Measurements from ENCODE around the gene MTR. TPM values are rescaled to one million over a fixed set of nuclear protein-coding genes. Genes with fewer than 3 reads are reported as not detected.
"Not testable (repeated sequence)": the region's sequence is repeated elsewhere in the genome, so short reads cannot be mapped to it uniquely, and the experiment has no call there.

The MTR gene
- total RNA-seq, 1 donor from 2014 or later = 59.2 TPM

DNA sequence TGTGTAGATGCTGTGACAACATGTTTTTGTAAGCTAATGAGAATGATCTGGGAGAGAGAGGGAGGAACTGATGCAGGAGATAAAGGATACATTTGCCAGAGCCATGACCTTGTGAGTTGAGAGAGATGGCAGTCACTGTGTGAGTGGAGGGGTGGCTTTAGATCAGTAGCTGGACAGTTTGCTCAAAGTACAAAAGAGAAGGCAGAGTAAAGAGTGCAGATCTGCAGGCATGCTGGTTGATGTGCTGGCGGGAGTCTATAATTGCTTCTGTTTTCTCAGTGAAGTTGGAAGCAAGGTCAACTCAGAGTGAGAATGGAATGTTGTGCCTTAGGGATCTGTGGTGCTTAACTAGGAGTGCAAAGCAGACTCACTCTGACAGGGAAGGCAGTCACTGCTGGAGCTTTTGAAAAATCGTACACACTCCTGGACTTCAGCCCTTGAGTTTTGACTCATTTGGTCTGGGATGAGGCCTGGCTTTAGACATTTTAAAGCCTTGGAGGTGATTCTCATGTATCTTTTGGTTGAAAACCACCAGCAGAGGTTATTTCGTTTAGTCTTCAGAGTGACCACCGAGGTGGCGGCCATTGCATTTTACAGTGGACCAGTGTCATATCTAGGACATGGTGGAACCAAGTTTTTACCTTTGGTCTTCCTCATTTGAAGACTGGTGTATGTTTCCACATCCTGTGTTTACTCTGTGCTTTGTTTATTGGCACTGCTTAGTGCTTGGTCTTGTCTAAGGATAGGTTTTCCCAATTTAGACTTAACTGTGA lies 49.6 kb downstream of the MTR start:
- Mint-ChIP-seq H3K4me3 (ENCODE audit: low read depth) (no peak overlapping the region), H3K4me1 (ENCODE audit: low read depth) (peaks cover 6% of the 10 kb centered on the region), H3K36me3 (ENCODE audit: low read depth) (peaks cover 42% of the 10 kb centered on the region), H3K9me3 (no peaks in the 10 kb centered on the region), H3K27ac (no peak overlapping the region), H3K27me3 (ENCODE audit: low read depth) (no peaks in the 10 kb centered on the region)
- DNase-seq (ENCODE audit: low spot score) = no peak
- intact Hi-C loops (cut with micrococcal nuclease) = no loop called here

DNA sequence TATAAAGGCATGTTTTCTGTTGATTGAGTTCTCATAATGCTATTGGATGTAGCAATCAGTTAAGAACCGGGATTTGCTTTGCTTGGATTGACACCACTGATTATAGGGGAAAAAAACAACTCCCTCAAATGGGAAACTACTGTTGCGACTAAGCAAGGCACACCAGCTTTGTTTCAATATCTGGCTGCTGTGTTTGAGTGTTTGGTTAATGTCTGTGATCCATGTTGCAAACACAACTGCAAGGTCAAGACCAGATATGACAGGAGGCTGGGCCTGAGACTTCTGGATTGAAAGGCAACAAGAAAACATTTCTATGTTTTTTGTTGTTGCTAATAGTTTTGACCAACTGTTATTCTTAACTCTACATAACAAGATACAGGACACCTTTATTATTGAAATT lies 50.7 kb downstream of the MTR start:
- no peaks in the 10 kb centered on the region for H3K9me3 Mint-ChIP-seq
- H3K27ac Mint-ChIP-seq = no peak overlapping the region
- DNase-seq (ENCODE audit: low spot score) = no peak
- H3K36me3 Mint-ChIP-seq (ENCODE audit: low read depth) = peaks cover 43% of the 10 kb centered on the region
- H3K4me3 Mint-ChIP-seq (ENCODE audit: low read depth) = no peak overlapping the region
- H3K27me3 Mint-ChIP-seq (ENCODE audit: low read depth) = no peaks in the 10 kb centered on the region
- intact Hi-C loops (cut with micrococcal nuclease) = no loop called here
- peaks cover 6% of the 10 kb centered on the region for H3K4me1 Mint-ChIP-seq (ENCODE audit: low read depth)

DNA sequence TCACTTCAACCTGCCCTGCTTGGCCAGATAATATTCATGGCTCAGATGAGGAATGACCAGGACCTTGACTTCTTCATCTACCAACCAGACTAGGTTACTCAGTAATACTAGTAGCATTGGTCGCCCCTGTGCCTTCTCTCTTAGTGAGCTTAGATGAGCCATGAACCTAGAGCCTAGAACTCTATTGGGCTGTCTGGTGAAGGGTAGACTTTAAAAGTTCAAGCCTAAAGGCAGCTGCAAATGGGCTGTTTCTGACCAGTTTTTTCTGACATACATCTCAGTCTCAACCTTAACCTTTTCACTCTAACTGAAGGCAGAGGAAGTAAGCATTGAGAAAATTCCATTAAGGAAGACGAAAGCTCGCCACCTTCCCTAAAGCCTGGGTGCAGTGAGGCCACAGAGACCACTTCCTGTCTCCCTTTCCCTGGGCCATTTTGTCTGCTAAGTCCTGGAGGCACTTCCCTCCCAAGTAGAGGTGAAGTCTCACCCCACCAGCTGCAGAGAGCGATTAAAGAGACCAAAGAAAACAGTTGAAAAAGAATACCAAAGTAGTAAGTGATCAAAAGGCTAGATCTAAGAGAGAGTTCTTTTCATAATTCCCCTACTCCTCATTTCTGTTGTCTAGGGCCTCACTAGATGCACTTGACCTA lies 53.3 kb downstream of the MTR start:
- Mint-ChIP-seq H3K27ac (peak overlapping the region; percentile 72), H3K4me1 (ENCODE audit: low read depth) (peaks cover 6% of the 10 kb centered on the region), H3K4me3 (ENCODE audit: low read depth) (no peak overlapping the region), H3K36me3 (ENCODE audit: low read depth) (peaks cover 47% of the 10 kb centered on the region), H3K27me3 (ENCODE audit: low read depth) (no peaks in the 10 kb centered on the region), H3K9me3 (no peaks in the 10 kb centered on the region)
- no peak for DNase-seq (ENCODE audit: low spot score)
- intact Hi-C loops (cut with micrococcal nuclease) = no loop called here

DNA sequence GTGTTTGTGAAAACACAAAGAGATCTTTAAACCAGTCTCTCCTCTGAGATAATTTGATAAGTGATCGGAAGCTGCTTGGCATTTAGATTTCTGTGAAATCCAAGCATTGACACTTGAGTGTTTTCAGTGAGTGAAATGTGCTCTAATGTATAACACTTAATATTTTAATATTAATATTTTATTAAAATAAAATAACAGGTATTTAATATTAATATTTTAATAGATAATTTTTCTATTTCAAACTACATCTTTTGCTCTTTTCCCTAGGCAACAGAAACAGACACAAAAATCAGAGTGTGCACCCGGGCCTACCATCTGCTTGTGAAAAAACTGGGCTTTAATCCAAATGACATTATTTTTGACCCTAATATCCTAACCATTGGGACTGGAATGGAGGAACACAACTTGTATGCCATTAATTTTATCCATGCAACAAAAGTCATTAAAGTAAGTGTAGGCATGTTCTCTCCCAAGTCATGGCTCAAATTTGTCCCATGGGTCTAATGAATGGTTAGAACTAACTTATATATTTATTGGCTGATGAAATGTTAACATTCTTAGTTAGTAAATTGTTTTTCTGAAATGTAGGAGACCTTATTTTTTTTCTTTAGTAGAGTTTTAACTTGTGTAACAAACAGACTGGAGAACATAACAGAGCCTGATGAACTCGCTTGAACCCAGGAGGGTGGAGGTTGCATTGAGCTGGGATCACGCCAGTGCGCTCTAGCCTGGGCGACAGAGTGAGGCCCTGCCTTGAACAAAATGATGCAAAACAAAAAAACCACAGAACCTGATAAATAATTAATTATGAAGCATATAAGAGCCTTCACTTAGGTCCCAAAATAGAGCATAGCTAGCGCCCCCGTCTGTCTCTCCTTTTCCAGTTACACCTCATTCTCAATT lies 55.2 kb downstream of the MTR start:
- H3K4me1 Mint-ChIP-seq (ENCODE audit: low read depth) = peaks cover 6% of the 10 kb centered on the region
- no peaks in the 10 kb centered on the region for H3K27me3 Mint-ChIP-seq (ENCODE audit: low read depth)
- H3K36me3 Mint-ChIP-seq (ENCODE audit: low read depth) = peaks cover 66% of the 10 kb centered on the region
- no peak overlapping the region for H3K4me3 Mint-ChIP-seq (ENCODE audit: low read depth)
- intact Hi-C loops (cut with micrococcal nuclease) = no loop called here
- no peaks in the 10 kb centered on the region for H3K9me3 Mint-ChIP-seq
- no peak for DNase-seq (ENCODE audit: low spot score)
- H3K27ac Mint-ChIP-seq = no peak overlapping the region

DNA sequence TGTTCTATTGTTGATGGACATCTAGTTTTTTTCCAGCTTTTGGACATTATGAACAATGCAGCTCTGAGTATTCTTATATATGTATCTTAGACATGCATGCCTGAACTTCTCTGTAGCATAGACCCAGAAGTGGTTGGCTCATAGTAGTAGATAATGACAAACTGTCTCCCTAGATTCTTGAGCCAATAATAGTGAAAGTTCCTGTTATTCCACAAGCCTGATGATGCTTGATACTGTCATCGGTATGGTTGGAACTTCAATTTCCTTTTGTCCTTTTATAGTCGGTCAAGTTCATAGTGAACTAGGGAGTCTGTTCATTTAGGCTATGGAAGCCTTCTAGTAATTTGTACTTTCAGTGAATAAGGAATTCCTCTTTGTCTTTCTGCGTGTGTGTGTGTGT lies 56.8 kb downstream of the MTR start:
- Mint-ChIP-seq H3K27ac (no peak overlapping the region), H3K9me3 (no peaks in the 10 kb centered on the region)

DNA sequence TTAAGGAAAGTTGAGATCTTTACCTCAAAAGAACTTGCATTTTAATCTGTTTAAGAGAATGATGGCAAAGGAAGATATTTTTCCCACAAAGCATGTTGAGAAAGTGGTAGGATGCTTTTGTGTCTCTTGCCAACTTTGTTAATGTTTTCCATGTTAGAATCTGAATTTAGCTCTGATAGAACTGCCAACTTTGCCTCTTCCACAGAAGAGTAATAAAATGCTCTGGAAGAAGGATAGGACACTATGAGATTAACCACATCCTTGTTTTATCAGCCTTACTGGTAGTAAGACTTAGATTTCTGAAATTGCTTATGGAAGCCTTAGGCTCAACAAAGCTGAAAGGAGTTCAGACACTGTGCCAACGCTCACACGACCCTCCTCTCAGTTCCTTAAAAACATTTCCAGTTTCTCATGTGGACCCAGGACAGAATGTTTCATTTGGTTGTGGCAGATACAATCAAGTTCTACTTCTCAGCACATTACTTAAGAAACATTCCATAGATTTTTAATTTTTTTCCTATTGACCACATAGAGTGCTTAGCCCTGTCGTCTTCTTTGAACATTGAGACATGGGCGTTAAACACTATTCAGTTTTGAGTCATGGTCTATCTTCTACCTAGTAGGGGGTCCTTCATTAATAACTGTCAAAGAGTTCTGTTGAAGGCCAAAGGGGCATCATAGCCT lies 59.0 kb downstream of the MTR start:
- DNase-seq (ENCODE audit: low spot score) = no peak
- H3K4me1 Mint-ChIP-seq (ENCODE audit: low read depth) = peaks cover 10% of the 10 kb centered on the region
- intact Hi-C loops (cut with micrococcal nuclease) = no loop called here
- H3K4me3 Mint-ChIP-seq (ENCODE audit: low read depth) = no peak overlapping the region
- peaks cover 84% of the 10 kb centered on the region for H3K36me3 Mint-ChIP-seq (ENCODE audit: low read depth)
- H3K27ac Mint-ChIP-seq = no peak overlapping the region
- H3K9me3 Mint-ChIP-seq = peaks cover 5% of the 10 kb centered on the region
- H3K27me3 Mint-ChIP-seq (ENCODE audit: low read depth) = no peaks in the 10 kb centered on the region

More for the DNA sequence above, 56.8 kb downstream of the MTR start:
- no peak for DNase-seq (ENCODE audit: low spot score)
- intact Hi-C loops (cut with micrococcal nuclease) = no loop called here
- peaks cover 78% of the 10 kb centered on the region for H3K36me3 Mint-ChIP-seq (ENCODE audit: low read depth)
- H3K4me1 Mint-ChIP-seq (ENCODE audit: low read depth) = peaks cover 6% of the 10 kb centered on the region
- H3K27me3 Mint-ChIP-seq (ENCODE audit: low read depth) = no peaks in the 10 kb centered on the region
- no peak overlapping the region for H3K4me3 Mint-ChIP-seq (ENCODE audit: low read depth)

DNA sequence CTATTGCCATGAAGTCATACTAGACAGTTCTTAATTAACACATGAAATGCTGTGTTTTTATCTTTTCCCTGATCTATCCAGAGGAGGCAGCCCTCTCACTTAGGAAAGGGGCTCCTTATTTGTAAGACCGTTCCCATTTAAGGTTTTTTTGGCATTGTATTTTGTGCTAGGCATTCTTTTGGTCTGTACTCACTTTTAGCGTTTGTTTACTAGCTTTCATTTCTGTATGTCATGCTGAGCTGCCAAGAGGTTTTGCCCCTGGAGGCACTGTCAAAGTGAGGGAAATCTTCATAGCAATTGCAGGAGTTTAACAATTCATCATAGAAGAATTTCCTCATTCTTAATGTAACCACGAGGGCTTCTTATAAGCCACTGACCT lies 59.5 kb downstream of the MTR start:
- H3K27me3 Mint-ChIP-seq (ENCODE audit: low read depth) = no peaks in the 10 kb centered on the region
- peak overlapping the region; percentile 28 for H3K27ac Mint-ChIP-seq
- peaks cover 5% of the 10 kb centered on the region for H3K9me3 Mint-ChIP-seq
- peaks cover 13% of the 10 kb centered on the region for H3K4me1 Mint-ChIP-seq (ENCODE audit: low read depth)
- no peak for DNase-seq (ENCODE audit: low spot score)
- H3K36me3 Mint-ChIP-seq (ENCODE audit: low read depth) = peaks cover 85% of the 10 kb centered on the region
- intact Hi-C loops (cut with micrococcal nuclease) = no loop called here
- no peak overlapping the region for H3K4me3 Mint-ChIP-seq (ENCODE audit: low read depth)

DNA sequence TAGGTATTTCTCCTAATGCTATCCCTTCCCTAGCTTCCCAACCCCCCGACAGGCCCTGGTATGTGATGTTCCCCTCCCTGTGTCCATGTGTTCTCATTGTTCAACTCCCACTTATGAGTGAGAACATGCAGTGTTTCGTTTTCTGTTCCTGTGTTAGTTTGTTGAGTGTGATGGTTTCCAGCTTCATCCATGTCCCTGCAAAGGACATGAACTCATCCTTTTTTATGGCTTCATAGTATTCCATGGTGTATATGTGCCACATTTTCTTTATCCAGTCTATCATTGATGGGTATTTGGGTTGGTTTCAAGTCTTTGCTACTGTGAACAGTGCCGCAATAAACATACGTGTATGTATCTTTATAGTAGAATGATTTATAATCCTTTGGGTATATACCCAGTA lies 61.6 kb downstream of the MTR start:
- Mint-ChIP-seq H3K36me3 (ENCODE audit: low read depth) (peaks cover 90% of the 10 kb centered on the region), H3K4me1 (ENCODE audit: low read depth) (peaks cover 20% of the 10 kb centered on the region)
- H3K27me3 Mint-ChIP-seq (ENCODE audit: low read depth); H3K27ac Mint-ChIP-seq; H3K9me3 Mint-ChIP-seq; H3K4me3 Mint-ChIP-seq (ENCODE audit: low read depth); DNase-seq (ENCODE audit: low spot score); intact Hi-C loops (cut with micrococcal nuclease): not testable (repeated sequence)

DNA sequence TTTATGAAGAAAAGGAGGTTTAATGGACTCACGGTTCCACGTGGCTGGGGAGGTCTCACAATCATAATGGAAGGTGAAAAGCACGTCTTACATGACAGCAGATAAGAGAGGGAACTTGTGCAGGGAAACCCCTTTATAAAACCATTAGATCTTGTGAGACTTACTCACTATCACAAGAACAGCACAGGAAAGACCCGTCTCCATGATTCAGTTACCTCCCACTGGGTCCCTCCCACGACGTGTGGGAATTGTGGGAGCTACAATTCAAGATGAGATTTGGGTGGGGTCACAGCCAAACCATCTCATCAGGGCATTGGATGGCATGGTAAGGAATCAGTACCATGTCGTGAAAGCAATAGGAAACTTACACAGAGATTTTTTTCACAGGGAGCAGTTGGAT lies 63.1 kb downstream of the MTR start:
- no peak for DNase-seq (ENCODE audit: low spot score)
- Mint-ChIP-seq H3K4me1 (ENCODE audit: low read depth) (peaks cover 23% of the 10 kb centered on the region), H3K9me3 (peaks cover 5% of the 10 kb centered on the region), H3K27ac (no peak overlapping the region), H3K27me3 (ENCODE audit: low read depth) (no peaks in the 10 kb centered on the region), H3K4me3 (ENCODE audit: low read depth) (no peak overlapping the region), H3K36me3 (ENCODE audit: low read depth) (peaks cover 93% of the 10 kb centered on the region)
- intact Hi-C loops (cut with micrococcal nuclease) = no loop called here

DNA sequence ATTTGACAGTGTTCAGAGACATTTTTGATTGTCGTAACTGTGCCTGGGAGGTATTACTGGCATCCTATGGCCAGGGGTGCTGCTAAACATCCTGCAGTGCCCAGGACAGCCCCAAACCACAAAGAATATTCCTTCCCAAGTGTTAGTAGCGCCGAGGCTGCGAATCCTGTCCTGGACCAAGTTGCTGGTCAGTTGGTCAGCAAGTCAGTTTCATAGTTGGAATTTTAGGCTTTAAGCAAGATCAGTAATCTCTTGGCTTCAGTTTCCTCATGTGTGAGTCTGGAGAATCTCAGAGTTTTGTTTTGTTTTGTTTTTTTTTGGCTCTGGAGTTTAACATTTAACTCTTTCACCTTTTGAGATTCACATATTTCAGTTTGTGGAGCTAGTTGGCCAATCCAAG lies 65.0 kb downstream of the MTR start:
- peaks cover 23% of the 10 kb centered on the region for H3K4me1 Mint-ChIP-seq (ENCODE audit: low read depth)

DNA sequence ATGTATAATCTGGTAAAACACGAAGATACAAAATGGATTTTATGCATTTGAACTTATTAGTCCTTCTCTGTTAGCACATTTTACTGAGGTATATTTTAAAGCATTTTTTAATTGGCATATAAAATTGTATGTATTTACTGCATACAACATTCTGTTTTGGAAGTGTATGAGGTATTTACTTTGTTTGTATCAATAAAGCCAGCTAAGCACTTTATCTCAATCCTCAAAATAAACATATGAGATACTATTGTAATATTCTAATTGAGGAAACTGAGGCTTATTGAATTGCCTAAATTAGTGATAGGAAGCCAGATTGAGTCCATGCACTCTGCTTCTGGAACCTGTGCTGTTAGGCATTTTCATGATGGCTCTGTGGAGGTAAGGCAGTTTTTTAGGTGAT lies 65.6 kb downstream of the MTR start:
- Mint-ChIP-seq H3K27me3 (ENCODE audit: low read depth) (no peaks in the 10 kb centered on the region), H3K4me1 (ENCODE audit: low read depth) (peaks cover 25% of the 10 kb centered on the region), H3K9me3 (peaks cover 5% of the 10 kb centered on the region), H3K27ac (no peak overlapping the region), H3K4me3 (ENCODE audit: low read depth) (no peak overlapping the region), H3K36me3 (ENCODE audit: low read depth) (peaks cover 87% of the 10 kb centered on the region)
- no peak for DNase-seq (ENCODE audit: low spot score)
- intact Hi-C loops (cut with micrococcal nuclease) = loop anchor here (10.0 kb wide), 1 partner anchor 256 kb away; the partner anchor contains the start of gene HEATR1

More for the DNA sequence above, 65.0 kb downstream of the MTR start:
- H3K36me3 Mint-ChIP-seq (ENCODE audit: low read depth) = peaks cover 87% of the 10 kb centered on the region
- peaks cover 5% of the 10 kb centered on the region for H3K9me3 Mint-ChIP-seq
- no peak overlapping the region for H3K4me3 Mint-ChIP-seq (ENCODE audit: low read depth)
- DNase-seq (ENCODE audit: low spot score) = no peak
- intact Hi-C loops (cut with micrococcal nuclease) = loop anchor here (10.0 kb wide), 1 partner anchor 255 kb away; the partner anchor contains the start of gene HEATR1
- no peaks in the 10 kb centered on the region for H3K27me3 Mint-ChIP-seq (ENCODE audit: low read depth)
- H3K27ac Mint-ChIP-seq = no peak overlapping the region

DNA sequence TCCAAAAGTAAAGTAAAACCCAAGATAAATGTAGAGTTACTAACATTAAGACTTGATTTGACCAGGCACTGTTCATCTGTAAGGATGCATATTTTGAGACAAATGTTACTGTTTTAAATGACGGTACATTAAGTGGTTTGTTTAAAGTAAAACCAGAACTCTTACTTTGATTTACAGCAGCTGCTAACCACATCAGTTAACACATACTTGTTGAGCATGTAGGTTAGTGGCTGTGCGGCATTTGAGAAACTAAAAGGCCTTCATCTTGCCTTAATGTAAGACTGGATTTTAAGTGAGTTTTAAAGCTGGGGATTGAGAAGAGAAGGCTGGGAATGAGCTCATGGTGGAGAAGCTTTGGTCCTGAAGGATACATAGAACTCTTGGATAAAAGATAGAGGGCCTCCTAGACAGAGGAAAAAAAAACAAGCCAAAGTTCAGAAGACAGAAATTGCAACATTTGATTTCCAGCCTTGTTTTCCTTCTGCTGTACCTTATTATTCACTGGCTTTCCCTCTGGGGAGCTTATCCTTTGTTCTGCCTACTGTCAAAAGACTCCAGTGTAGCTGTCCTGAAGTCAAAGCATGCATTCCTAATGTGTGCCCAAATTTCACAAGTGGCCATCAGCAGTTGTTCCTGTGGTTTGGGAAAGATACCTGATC lies 66.6 kb downstream of the MTR start:
- DNase-seq (ENCODE audit: low spot score) = no peak
- H3K27ac Mint-ChIP-seq = no peak overlapping the region
- H3K4me1 Mint-ChIP-seq (ENCODE audit: low read depth) = peaks cover 25% of the 10 kb centered on the region
- H3K27me3 Mint-ChIP-seq (ENCODE audit: low read depth) = no peaks in the 10 kb centered on the region
- H3K9me3 Mint-ChIP-seq = peaks cover 5% of the 10 kb centered on the region
- peaks cover 84% of the 10 kb centered on the region for H3K36me3 Mint-ChIP-seq (ENCODE audit: low read depth)
- intact Hi-C loops (cut with micrococcal nuclease) = loop anchor here (10.0 kb wide), 1 partner anchor 257 kb away; the partner anchor contains the start of gene HEATR1
- H3K4me3 Mint-ChIP-seq (ENCODE audit: low read depth) = no peak overlapping the region
